Adipose tissue (tissue), 3 donors: Measurements from ENCODE around the gene CHML. TPM values are rescaled to one million over a fixed set of nuclear protein-coding genes. Genes with fewer than 3 reads are reported as not detected.

ENCODE experiments used
- H3K27ac ChIP-seq: one replicate; pipeline ENCODE4 v1.5.1; 2013; ENCODE audit warnings: low read depth, low read length
- WGBS, 3 donors: extraction: QIAGEN DNeasy Blood & Tissue Kit; methylation state at CpG; one replicate each; pipeline ENCODE4 v1.1.7; 2013; 5-methylcytosine and 5-hydroxymethylcytosine counted together
- polyA plus RNA-seq, 3 donors: library from polyadenylated mRNA; stranded (reverse); fragments of 200-250 nt; gene quantifications; one replicate each; pipeline ENCODE4 v1.2.3, GENCODE V29; 2013
- donor health status: healthy with polysubstance abuse.
- donor health status: Bipolar disorder and iron deficiency.
- donor health status: healthy.

The CHML gene
- polyA plus RNA-seq, 3 donors: 0.79 to 1.9 (median 1.3) TPM

- WGBS, 3 donors: 93 to 98% (median 95%) methylated on average over 2 of the region's 2 CpGs
- no peak overlapping the region for H3K27ac ChIP-seq
Observed at GRCh38 chr1:241630899-241631298, 9.3 kb downstream of the CHML start.

DNA sequence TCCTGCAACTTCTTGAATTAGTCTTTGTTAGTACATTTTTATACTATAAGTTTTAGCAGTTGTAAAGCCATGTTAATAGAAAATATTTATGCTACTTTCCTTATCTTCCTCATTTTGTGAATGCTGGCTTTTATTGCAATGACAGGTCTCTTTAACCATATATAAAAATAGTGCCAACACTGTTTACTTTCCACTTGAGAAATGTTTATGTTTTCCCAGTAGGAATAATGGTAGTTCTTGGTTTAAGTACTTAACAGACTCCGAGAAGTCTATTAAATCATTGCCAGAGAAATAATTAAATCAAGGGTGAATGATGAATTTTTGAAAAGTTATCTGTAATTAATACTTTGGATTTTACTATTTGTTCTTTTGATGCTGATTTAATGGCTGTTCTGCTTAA, 9.7 kb downstream of the CHML start:
- no peak overlapping the region for H3K27ac ChIP-seq
- WGBS, 3 donors: 89 to 98% (median 95%) methylated on average over 1 of the region's 1 CpG

GRCh38 chr1:241630005-241630404, 10.2 kb downstream of the CHML start:
- H3K27ac ChIP-seq: no peak overlapping the region

DNA sequence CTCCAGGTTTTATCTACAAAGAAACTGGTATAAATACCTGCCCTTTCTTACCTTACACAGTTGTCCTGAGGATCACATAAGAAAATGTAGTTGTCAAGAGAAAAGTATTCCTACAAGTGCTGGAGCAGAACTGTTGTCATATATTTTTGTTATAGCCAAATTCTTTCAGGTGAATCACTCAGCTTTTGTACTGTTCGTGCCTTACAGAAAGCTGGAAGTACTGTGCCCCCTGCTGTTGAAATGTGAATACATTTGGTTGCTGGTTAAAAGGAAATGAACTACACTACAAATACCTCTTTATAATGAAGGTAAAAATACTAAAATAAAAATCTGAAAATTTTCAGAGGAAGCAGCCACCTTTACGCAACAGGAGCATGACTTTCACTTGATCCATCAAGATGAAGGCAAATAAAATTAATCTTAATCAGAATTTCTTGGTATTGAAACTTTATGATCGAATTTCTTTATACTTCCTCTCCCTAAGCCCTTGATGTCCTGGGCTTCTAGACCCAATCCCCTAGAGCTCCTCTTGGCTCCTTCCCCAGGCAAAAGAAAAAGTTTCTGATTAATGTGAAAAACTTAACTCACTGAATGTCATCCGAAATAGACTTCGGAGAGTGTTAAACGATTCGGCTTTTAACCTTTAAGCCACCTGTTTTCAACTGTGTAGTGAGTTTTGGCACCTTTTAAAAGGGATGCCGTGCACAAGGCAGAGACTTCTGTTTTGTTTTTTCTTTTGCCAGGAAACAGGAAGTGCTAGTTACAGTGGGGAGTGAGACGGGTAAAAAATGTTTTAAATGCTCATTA, 12.5 kb downstream of the CHML start:
- H3K27ac ChIP-seq: no peak overlapping the region
- WGBS, 3 donors: 26 to 42% (median 33%) methylated on average over 9 of the region's 9 CpGs

DNA sequence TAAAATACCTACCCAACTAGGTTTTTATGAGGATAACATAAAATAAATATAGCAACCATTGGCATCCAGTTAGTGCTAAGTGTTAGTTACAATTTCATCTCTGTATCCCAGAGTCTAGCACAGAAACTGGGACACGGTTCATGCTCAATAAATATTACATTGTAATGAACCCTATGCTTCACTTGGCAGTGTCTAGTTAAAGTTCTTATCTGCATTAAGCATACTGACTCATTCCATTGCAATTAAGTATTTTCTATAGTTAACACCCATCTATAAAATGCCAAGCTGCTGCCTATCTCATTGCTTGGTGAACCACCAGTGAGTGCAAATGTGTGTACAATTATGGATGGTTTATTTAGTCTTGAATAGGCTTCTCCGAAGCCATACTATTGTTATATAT, 15.2 kb downstream of the CHML start:
- no peak overlapping the region for H3K27ac ChIP-seq
- 84 to 91% (median 90%) methylated on average over 2 of the region's 2 CpGs for WGBS, 3 donors

DNA sequence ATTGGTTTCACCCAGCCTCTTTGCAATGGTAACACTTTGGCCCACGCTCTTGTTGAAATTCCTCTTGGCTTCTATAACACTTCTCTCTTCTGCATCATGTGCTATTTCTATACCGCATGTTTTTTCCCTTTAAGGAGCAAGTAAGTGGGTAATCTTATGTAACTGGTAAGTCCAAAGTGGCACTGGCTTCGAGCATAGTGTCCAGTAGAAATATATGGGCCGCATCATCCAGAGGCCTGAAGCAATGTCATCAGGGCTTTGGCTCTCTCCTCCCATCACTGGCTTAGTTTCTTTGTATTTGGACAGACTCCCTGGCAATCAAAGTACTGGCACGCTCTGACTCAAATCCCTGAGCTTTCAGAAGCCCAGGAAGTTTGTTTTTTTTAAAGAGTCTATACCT, 17.5 kb downstream of the CHML start:
- WGBS, 3 donors: 73 to 94% (median 82%) methylated on average over 5 of the region's 5 CpGs
- H3K27ac ChIP-seq: no peak overlapping the region

DNA sequence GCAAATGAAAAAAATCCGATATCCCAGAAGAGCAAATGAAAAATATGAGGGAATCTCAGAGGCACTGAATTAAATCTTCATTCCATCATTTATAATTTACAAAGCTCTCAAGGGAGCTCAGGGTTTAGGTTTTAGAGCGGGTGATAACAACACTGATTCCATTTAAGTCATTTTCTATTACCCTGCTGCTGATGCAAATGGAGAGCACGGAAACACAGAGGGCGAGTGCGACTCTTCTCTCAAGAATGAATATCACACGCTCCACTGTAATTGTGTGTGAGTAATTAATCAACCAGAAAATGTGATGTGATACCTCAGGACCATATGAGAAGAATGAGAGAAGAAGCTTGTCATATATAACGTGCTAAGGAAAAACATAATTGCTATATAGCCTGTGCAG, 22.7 kb downstream of the CHML start:
- 90 to 95% (median 93%) methylated on average over 7 of the region's 7 CpGs for WGBS, 3 donors
- H3K27ac ChIP-seq: no peak overlapping the region

GRCh38 chr1:241615043-241615974, 24.9 kb downstream of the CHML start:
- WGBS, 3 donors: 51 to 93% (median 91%) methylated on average over 8 of the region's 8 CpGs
- H3K27ac ChIP-seq: no peak overlapping the region

DNA sequence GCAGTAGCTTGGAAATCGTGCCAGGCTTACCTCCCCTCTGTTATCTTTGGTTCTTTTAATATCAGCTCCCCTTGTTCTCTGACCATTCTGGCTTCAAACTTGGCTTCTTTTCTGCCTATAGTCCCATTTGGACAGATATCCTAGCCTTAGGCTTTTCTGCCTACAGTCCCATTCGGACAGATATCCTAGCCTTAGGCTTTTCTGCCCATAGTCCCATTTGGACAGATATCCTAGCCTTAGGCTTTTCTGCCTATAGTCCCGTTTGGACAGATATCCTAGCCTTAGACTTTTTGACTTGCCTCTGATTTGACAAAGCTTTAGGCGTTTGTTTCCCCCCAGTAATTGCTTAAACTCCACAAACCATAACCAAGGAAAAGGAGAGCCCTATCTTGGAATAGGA, 25.6 kb downstream of the CHML start:
- WGBS, 3 donors: 70 to 83% (median 80%) methylated on average over 4 of the region's 4 CpGs
- no peak overlapping the region for H3K27ac ChIP-seq

DNA sequence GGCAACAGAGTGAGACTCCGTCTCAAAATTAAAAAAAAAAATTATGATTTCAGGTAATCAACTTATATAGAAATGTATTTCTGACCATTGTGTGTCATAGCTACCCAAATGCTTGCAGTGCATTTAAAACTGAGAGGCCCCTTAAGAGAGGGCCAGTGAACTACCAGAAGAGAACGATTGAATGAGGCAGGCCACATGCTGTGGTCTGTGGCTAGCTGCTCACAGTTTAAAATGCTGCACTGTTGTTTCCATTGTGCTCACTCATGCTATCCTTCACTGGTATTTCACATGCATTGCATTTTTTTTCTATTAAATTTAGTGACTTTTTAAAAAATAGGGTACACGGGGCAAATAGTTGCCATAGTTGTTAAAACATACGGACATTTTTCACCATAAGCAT, 26.0 kb downstream of the CHML start:
- WGBS, 3 donors: 89 to 92% (median 91%) methylated on average over 4 of the region's 4 CpGs
- H3K27ac ChIP-seq: no peak overlapping the region

GRCh38 chr1:241612533-241613477, 27.4 kb downstream of the CHML start:
- WGBS, 3 donors: 61 to 83% (median 64%) methylated on average over 9 of the region's 9 CpGs
- H3K27ac ChIP-seq: no peak overlapping the region

DNA sequence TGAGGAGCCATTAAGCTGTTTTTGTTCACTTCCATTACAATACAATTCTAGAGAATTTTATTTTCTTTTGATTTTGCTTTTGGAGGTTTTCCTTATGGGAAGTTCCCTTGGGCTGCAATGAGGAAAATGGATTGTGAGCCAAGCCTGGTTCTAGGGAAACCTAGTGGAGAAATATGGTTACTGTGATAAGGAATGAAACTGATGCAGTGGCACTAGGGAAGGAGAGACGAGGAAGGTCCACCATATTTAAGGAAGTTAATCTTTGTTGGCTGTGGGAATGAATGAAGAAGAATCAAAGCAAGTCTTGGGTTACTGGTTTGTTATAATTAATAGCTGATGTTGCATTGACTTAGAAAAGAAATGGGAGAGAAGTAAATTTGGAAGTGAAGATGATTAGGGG, 28.4 kb downstream of the CHML start:
- 66 to 90% (median 76%) methylated on average over 1 of the region's 1 CpG for WGBS, 3 donors

GRCh38 chr1:241611063-241611462, 29.1 kb downstream of the CHML start:
- 7 to 25% (median 17%) methylated on average over 3 of the region's 3 CpGs for WGBS, 3 donors
- H3K27ac ChIP-seq: no peak overlapping the region

More for the DNA sequence above, 28.4 kb downstream of the CHML start:
- H3K27ac ChIP-seq: no peak overlapping the region

- 23 to 59% (median 59%) methylated on average over 8 of the region's 8 CpGs for WGBS, 3 donors
- H3K27ac ChIP-seq: no peak overlapping the region
Observed at GRCh38 chr1:241610056-241610815, 29.9 kb downstream of the CHML start.

- 36 to 61% (median 55%) methylated on average over 3 of the region's 3 CpGs for WGBS, 3 donors
- H3K27ac ChIP-seq: no peak overlapping the region
Observed at GRCh38 chr1:241608379-241609033, 31.7 kb downstream of the CHML start.

GRCh38 chr1:241607497-241607896, 32.7 kb downstream of the CHML start:
- H3K27ac ChIP-seq: no peak overlapping the region

DNA sequence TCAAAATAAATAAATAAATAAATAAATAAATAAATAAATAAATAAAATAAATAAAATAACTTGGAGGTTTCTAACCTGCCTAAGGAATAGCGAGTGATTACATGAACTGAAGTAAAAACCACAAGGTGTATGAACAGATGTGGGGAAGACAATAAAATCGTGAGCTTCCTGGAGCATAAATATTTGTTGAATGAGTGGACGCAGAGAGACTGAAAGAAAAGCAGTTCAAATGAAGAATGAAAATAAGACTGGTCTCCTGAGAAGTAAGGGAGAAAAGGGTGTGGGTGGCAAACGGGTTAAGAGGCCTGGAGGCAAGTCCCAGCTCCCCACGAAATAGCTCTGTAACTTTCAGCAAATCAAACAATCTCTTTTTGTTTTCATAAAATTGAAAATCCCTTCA, 33.6 kb downstream of the CHML start:
- H3K27ac ChIP-seq: no peak overlapping the region
- WGBS, 3 donors: 66 to 87% (median 84%) methylated on average over 5 of the region's 5 CpGs
